Fibroblast of skin of right quadriceps (primary cell): ENCODE measurements around the gene ANK3.
"Not testable (repeated sequence)": the region's sequence is repeated elsewhere in the genome, so short reads cannot be mapped to it uniquely, and the experiment has no call there.

Experiments
- DNase-seq: peaks from one replicate; pipeline ENCODE4 v3.0.0-alpha.2; 2013

Gene ANK3

DNA sequence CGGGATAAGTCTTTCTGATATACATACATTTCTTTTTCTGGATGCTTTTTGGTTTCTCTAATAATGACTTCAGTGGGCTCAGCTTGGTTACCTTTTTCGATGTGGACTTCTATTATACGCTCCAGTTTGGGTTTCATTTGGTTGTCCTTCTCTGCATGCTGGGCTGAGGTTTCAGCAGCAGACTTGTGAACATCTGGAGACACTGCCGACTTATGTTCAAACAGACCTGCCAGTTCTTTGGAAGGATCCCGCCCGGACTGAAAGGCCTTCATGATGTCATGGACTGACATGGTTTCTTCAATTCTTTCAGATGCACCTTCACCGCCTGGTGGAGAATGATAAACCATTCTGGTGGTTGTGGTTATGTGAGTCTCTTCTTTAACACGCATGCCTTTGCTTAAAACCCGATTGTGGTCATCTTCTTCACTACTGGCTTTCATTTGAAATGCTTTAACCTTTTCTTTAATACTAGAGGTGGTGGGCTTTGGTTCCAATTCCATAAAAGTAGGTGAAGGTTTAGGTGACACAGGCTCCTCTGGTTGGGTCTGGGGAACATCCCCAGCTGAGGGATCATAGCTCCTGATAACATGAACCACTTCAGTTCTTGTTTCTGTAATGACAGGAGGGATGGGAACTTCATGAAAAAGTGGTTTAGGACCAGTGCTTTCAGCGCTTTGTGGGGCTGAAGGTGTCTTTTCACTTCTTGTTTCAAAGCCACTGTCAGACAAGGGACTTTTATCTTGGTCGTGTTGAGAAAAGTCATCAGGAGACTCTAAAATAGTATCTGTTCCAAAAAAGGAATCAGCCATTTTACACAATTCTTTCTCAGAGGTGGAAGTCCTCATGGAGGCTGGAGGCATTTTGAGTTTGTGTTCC lies 315.7 kb downstream of the ANK3 start:
- DNase-seq, result no peak

DNA sequence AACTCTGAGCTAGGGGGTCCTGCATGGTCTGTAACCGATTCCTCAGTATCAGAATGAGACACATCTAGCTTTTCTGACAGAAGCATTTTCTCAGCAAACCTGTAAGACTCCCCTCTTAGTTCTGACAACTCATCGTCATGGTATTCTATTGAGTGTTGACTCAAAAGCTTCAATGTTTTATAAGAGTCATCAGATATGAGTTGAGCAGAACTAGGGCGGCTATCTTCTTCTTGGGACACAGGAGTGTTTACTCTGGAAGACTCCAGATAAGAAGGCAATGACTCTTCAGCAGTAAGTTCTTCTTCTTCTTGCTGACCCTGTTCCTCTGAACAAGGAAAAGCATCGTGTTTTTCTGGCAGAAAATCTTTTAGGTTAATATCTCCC lies 316.3 kb downstream of the ANK3 start:
- DNase-seq, result no peak

GRCh38 chr10:60069311-60069710 lies 320.4 kb downstream of the ANK3 start:
- no peak for DNase-seq

DNA sequence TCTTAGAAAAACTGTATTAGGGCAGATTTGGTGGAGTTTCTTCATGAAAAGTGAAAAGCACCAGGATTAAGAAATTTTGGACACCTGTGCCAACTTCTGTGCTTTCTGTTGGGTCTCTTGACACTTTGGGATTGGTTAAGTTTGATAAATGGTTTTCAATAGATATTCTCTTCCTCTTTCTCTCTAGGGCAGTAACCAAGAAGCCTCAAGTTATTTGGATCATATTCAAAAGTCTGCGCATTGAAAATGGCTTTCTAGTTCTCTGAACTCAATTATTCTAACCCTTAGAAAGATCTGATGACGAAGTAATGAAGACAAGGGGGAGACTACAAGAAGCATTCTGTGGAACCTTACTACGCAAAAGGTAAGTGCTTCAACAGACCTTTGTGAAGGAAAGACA lies 339.3 kb downstream of the ANK3 start:
- no peak for DNase-seq

DNA sequence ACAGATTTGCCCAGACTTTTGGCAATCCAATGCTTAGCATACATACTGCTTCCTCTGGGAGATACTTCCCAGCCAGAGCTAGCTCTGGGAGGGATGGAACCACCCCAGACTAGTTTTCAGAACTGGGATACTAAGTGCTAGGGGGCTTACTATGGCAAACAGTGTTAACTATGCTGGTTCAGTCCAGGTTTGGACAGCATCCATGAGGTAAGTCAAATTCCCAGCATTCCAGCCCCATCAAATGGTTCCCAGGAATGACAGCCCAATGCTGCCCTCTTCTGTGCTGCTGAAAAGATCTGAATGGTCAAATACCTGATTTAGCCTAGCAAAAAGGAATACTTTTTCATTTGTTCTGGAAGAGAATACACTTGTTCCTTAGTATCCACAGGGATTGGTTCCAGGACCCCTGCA lies 341.6 kb downstream of the ANK3 start:
- DNase-seq, result peak; percentile 74

- no peak for DNase-seq
Observed at GRCh38 chr10:60045571-60045970, 344.1 kb downstream of the ANK3 start.

DNA sequence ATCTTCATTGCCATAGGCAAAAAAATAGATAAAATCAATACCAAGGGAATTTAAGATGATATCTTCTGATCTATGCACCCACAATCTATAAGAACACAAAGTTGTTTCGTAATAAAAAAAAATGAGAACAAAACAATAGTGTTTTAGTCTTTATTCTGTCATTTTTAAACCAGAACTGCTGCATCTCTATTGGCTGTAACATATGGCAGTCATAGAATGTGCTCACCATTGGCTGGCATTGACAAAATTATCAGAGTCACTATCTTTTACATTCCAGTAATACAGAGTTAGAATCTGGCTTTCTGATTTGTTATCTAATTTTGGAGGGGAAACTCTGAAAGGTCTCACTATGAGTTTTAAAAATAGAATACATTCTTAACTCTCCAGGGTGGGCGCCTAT lies 344.7 kb downstream of the ANK3 start:
- peak; percentile 38 for DNase-seq

DNA sequence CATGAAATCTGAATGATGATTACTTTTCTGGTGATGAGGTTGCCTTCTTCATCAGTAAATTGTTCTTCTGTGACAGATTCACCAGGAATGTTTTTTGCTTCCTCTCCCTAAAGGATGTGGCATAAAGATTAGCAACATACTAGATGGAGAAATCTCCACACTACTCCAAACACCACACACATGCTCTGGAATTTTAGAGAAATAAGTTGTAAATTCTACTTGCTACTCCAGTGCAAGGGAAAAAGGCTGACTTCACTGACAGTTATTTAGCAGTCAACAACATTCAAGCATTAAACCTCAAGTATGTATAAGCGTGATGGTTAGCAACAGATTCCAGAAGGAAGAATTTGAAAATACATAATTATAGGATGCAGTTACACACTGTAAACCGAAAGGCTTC lies 345.4 kb downstream of the ANK3 start:
- DNase-seq, result peak; percentile 95

DNA sequence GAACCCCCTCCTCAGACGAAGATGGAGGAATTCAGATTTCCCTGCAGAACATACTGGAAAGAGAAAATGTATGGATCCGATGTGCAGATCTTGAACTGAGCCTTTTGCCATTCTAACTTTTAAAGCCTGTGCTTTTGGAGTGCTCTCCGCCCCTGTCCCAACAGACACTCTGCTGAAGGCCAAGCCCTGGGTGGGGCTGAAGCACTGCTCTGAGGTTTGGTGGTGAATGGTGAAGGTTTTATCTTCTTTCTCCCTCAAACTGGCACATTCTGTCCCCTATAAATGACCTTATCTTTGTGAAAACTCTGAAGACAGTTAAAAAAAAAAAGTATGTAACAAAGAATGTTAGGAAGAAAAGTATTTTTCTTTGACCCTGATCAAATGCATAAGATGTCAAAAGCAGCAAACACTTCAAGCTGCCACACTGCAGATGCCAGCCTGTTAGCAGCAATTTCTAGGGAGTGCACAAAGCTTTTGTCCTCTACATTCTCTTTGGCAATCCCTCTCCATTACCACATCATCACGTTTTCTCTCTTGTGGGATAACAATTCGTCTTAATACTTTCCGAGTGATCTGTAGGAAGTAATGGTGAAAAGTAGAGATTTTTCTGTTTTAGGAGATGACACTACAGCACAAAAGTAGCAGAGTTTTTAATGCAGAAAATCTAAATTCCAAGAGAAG lies 346.0 kb downstream of the ANK3 start:
- no peak for DNase-seq

- DNase-seq, result no peak
Observed at GRCh38 chr10:60042914-60043313, 346.8 kb downstream of the ANK3 start.

DNA sequence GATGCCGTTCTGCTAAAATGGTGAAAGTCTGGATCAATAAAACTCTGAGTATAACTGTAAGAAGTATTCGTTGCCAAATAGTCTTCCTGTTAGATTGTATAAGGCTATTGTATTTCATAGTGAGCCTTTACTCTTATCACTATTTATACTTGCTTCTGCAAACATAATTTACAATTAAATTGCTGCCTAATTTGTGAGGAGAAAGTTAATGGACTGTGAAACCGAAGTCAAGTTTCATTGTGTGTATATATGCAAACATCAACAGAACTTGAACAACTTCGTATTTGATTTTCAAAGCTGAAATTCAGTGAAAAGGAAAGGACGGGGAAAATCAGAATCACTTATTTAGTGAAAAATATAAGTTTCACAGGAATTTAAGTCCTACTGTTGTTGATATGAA lies 347.4 kb downstream of the ANK3 start:
- DNase-seq, result no peak

DNA sequence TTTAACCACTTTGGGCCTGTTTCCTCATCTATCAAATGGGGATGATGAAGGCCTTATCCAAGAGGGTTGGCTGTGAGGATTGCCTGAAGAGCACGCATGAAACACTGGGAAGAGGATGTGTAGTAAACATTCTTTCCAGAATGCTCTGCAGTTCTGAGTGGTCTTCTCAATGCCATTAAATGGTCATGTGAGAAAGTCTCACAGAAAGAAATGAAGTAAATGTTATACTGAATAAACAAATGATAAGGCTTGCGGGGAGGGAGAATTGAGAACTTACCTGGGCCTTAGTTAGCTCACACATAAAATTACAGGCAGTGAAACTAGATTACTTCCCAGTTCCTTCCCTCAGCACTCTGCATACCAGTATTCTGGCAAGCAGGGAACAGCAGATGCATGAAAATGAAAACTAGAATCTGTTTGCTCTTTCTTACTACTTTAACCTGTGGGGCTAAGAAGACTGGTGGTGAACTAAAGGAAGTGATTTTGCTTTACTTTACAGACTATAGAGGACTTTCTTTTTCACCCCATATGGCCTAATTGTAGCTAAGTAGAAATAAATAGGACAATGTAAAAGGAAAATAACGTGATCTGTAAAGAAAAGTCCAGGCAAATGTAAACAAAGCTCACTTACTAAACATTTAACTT lies 348.1 kb downstream of the ANK3 start:
- DNase-seq, result no peak

GRCh38 chr10:60040014-60040662 lies 349.5 kb downstream of the ANK3 start:
- no peak for DNase-seq

GRCh38 chr10:60035984-60036383 lies 353.7 kb downstream of the ANK3 start:
- DNase-seq, result no peak

DNA sequence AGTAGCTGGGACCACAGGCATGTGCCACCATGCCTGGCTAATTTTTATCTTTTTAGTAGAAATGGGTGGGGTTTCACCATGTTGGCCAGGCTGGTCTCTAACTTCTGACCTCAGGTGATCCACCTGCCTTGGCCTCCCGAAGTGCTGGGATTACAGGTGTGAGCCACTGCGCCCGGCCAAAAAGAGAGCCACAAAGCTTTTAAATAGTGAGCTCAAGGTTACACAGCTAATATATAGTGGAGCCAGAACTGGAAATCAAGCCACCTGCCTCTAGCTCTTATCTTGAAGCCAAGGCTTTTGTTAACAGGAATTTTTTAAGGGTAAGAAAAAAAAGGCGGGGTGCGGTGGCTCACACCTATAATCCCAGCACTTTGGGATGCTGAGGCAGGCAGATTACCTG lies 354.3 kb downstream of the ANK3 start:
- DNase-seq, result not testable (repeated sequence)

- DNase-seq, result peak; percentile 54
Observed at GRCh38 chr10:60032723-60033122, 357.0 kb downstream of the ANK3 start.

- DNase-seq, result no peak
Observed at GRCh38 chr10:60031664-60032063, 358.0 kb downstream of the ANK3 start.

GRCh38 chr10:60031183-60031582 lies 358.5 kb downstream of the ANK3 start:
- DNase-seq, result no peak

- no peak for DNase-seq
Observed at GRCh38 chr10:60029475-60029874, 360.2 kb downstream of the ANK3 start.

DNA sequence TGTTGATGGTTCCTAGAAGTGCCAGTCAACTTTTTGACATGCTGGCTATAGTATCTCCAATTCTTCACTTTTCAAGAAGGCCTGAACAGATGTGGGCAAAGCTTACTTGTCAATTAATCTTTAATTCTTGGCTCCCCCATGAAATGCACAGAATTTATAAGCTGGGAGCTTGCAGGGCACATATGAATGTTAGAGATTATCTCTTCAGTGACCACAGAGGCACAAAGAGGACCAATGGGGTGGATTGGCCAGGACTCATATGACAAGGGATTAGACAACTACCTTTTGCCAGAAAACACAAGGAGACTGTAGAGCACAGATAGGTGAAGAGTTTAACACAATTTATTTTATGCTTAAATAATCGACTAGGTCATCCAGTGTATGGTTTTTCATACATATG lies 361.6 kb downstream of the ANK3 start:
- no peak for DNase-seq

DNA sequence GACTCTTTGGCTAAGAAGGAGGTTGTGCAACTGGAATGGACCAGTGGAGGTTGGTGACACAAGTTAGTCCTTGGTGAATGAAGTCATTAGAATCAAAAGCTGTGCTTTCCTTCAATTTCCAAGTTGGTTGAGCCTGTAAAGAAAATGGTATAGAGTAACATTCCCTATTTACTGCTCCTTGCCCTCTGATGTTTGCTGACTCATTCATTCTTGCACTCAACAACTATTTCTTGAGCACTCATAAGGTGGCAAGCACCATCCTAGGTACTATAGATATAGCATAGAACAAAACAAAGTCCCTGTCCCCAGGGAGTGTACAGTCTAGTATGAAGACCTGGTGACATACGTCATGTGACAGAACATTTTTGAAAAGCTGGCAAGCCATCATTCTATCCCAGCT lies 364.4 kb downstream of the ANK3 start:
- no peak for DNase-seq

GRCh38 chr10:60024506-60024905 lies 365.2 kb downstream of the ANK3 start:
- no peak for DNase-seq

- no peak for DNase-seq
Observed at GRCh38 chr10:60023155-60023877, 366.4 kb downstream of the ANK3 start.
